Measurements from ENCODE around the gene UQCR11.

GRCh38 chr19:1633269-1633826, 28.1 kb upstream of the UQCR11 start:
- TF ChIP-seq, protein P1, sequence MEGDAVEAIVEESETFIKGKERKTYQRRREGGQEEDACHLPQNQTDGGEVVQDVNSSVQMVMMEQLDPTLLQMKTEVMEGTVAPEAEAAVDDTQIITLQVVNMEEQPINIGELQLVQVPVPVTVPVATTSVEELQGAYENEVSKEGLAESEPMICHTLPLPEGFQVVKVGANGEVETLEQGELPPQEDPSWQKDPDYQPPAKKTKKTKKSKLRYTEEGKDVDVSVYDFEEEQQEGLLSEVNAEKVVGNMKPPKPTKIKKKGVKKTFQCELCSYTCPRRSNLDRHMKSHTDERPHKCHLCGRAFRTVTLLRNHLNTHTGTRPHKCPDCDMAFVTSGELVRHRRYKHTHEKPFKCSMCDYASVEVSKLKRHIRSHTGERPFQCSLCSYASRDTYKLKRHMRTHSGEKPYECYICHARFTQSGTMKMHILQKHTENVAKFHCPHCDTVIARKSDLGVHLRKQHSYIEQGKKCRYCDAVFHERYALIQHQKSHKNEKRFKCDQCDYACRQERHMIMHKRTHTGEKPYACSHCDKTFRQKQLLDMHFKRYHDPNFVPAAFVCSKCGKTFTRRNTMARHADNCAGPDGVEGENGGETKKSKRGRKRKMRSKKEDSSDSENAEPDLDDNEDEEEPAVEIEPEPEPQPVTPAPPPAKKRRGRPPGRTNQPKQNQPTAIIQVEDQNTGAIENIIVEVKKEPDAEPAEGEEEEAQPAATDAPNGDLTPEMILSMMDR (IDR thresholded peaks at IDR 0.05; ENCODE audit: extremely low read depth in 1 of 2, insufficient read depth in 1 of 2, low read depth in 1 of 2, low read length in 2 of 2), result no peak
- TF ChIP-seq POLR2A (IDR thresholded peaks at IDR 0.05; ENCODE audit: low read depth, low read length), result no peak
- no peak for TF ChIP-seq EZH2 (IDR thresholded peaks at IDR 0.05; ENCODE audit: borderline replicate concordance, low read depth, low read length, severe bottlenecking)
- no peak for TF ChIP-seq MAX (IDR thresholded peaks at IDR 0.05; ENCODE audit: insufficient read depth, insufficient read length)
- TF ChIP-seq POLR2AphosphoS5 (IDR thresholded peaks at IDR 0.05; ENCODE audit: insufficient read depth, low read depth, low read length), result no peak
